Astrocyte of the cerebellum (primary cell): Measurements from ENCODE around the gene CDH20.

Experiments used
- DNase-seq: peaks from one replicate; pipeline ENCODE4 v3.0.0-alpha.2; 2011; ENCODE audit warnings: low read depth
- H3K4me3 ChIP-seq: 2 replicates; pipeline ENCODE4 v1.5.1; 2011; ENCODE audit warnings: mild to moderate bottlenecking, low read depth, low read length, moderate library complexity
- CTCF ChIP-seq: IDR thresholded peaks from 2 replicates; pipeline ENCODE4 v1.5.1; 2012; ENCODE audit warnings: low read length, low read depth, moderate library complexity, mild to moderate bottlenecking; ENCODE audit errors: missing control alignments
- in situ Hi-C: cut with HindIII; loops from 2 replicates; pipeline ENCODE4 v1.10.0; 2017; ENCODE audit warnings: low sequenced_read_pairs

The CDH20 gene

GRCh38 chr18:61489334-61489733 lies 156.1 kb downstream of the CDH20 start:
- in situ Hi-C loops = no loop called here
- TF ChIP-seq CTCF = no peak
- DNase-seq = no peak
- H3K4me3 ChIP-seq = no peak overlapping the region

- TF ChIP-seq CTCF = no peak
- H3K4me3 ChIP-seq = no peak overlapping the region
- DNase-seq = no peak
- in situ Hi-C loops = no loop called here
Observed at GRCh38 chr18:61496374-61496773, 163.1 kb downstream of the CDH20 start.

GRCh38 chr18:61497422-61497821 lies 164.2 kb downstream of the CDH20 start:
- in situ Hi-C loops = no loop called here
- no peak overlapping the region for H3K4me3 ChIP-seq
- DNase-seq = no peak
- no peak for TF ChIP-seq CTCF

GRCh38 chr18:61502472-61502871 lies 169.2 kb downstream of the CDH20 start:
- DNase-seq = peak; percentile 50
- no peak overlapping the region for H3K4me3 ChIP-seq
- TF ChIP-seq CTCF = peak; percentile 73
- in situ Hi-C loops = loop anchor here (5.0 kb wide), 1 partner anchor 180 kb away; no protein-coding TSS in a partner anchor

- in situ Hi-C loops = loop anchor here (5.0 kb wide), 1 partner anchor 181 kb away; no protein-coding TSS in a partner anchor
- no peak overlapping the region for H3K4me3 ChIP-seq
- TF ChIP-seq CTCF = no peak
- DNase-seq = no peak
Observed at GRCh38 chr18:61503688-61504087, 170.5 kb downstream of the CDH20 start.

GRCh38 chr18:61528961-61529360 lies 195.7 kb downstream of the CDH20 start:
- in situ Hi-C loops = no loop called here
- DNase-seq = no peak
- TF ChIP-seq CTCF = no peak
- H3K4me3 ChIP-seq = no peak overlapping the region

GRCh38 chr18:61530681-61531080 lies 197.5 kb downstream of the CDH20 start:
- no peak for TF ChIP-seq CTCF
- DNase-seq = no peak
- in situ Hi-C loops = no loop called here
- H3K4me3 ChIP-seq = no peak overlapping the region
